Daoy (cell line): ENCODE results near the gene TMEM214. TPM values are rescaled to one million over a fixed set of nuclear protein-coding genes. Genes with fewer than 3 reads are reported as not detected.

Experiments
- DNase-seq: peaks from one replicate; pipeline ENCODE4 v3.0.0-alpha.2; 2015; ENCODE audit warnings: low read depth
- total RNA-seq: library from RNA; depleted of rRNA; stranded (reverse); fragments of >200 nt; shearing (Covaris generic); gene quantifications from 2 replicates; pipeline ENCODE4 v1.2.3, GENCODE V29; 2014

Gene TMEM214
- total RNA-seq, 1 experiment from 2014 or later: 42.7 TPM

DNA sequence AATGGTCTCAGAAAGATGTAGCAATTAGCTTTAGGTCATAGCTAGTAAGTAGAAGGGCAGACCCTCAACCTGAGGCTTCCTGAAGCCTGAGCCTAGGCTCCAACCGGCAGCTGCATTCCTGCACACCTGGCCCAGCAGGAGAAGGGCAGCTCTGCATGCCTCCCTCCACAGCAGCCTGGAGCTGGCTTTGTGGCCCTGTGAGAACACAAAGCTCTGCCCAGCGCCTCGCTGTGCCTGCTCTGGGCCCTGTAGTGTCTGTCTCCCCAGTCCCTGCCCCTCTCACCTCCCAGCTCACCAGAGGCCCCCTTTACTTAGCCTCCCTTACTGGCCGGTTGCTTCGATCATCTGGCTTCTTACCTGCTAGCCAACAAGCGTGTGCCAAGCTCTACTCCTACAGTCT lies 6.7 kb downstream of the TMEM214 start:
- DNase-seq: no peak

DNA sequence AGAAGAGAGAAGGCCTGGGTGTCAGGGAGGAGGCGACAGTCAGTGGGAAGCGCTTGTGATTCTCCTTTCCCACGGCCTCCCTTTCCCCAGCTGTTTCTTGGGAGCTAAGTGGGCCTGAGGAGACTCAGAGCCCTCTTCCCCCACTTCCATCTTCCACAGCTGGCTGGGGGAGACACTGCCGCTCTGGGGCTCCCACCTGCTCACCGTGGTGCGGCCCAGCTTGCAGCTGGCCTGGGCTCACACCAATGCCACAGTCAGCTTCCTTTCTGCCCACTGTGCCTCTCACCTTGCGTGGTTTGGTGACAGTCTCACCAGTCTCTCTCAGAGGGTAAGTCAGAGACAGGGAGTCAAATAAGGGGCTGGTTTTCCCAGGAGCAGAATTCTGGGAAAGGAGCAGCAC lies 7.1 kb downstream of the TMEM214 start:
- no peak for DNase-seq

DNA sequence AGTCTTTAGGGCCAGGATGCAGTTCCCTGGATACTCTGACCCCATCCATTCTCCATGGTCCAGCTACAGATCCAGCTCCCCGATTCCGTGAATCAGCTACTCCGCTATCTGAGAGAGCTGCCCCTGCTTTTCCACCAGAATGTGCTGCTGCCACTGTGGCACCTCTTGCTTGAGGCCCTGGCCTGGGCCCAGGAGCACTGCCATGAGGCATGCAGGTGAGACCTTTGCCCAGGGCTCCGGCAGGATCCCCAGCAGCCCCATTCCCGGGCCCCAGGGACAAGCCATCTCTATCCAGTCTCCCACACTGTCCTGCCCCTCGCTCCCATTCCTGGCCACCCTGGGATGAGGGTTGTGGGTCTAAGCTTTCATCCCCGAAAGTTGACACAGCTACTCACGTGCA lies 7.5 kb downstream of the TMEM214 start:
- no peak for DNase-seq

DNA sequence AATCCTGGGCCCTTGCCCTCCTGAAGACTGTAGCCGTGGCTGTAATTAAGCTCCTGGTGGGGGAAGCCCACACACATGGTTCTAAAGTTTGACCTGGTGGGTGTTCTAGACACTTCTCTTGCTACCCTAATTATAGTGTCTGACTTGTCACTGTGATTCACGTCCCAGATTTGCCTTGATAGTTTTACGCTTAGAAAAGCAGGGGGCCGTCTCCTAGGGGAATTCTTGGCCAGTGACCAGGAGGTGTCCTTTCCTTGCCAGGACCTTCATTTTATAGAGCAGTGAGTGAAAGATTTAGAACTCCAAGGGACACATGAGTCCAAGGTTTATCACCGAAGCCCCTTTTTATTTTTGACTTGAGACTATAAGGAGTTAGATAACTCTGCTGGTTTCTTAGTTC lies 9.0 kb downstream of the TMEM214 start:
- peak; percentile 73 for DNase-seq

DNA sequence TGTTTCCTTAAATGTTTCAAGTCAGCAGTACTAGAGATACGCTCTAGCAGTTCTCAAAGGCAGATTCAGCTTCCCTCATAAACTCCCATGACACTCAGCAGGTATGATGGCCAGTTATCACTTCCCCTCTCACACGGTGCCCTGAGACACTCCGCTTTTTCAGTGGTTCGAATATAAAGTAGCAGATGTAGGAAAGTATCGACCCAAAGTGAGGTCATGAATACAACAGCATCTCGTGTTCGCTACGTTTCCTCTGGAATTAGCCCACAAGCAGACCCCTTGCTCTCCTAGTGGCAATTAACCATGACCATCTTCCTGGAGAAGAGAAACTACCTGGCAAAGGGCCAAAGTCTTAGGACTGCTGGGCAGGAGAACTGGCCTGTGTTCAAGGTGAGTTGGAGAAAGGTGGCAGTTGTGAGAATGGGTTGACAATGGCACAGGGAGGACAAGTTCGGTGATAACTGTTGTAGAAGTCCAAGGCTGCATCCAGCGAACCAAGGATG lies 9.4 kb downstream of the TMEM214 start:
- peak; percentile 39 for DNase-seq

DNA sequence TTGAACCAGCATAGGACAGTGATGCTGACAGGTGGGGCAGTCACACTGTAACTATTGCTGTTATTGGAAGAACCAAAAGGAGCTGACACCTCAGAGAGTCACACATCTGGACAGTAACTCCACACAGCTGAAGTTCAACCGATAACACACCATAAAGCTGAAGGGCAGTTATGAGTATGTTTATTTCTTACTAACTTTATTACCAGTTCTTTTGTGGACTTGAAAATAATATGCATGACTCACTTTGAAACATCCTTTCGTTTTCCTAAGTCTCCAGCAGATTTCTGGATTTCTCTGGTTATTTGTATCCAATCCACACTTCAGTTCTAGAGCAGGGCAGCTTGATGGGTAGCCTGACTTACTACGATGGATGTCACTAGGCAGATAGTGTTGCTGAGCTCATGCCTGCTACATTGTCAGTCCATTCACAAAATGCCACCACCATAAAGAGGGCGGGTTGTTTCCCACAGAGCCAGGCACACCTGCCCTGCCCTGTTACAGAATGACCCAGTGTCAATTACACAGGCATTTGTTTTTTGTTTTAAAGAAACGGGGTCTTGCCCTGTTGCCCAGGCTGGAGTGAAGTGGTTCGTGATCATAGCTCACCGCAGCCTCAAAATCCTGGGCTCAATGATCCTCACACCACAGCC lies 10.3 kb downstream of the TMEM214 start:
- no peak for DNase-seq

DNA sequence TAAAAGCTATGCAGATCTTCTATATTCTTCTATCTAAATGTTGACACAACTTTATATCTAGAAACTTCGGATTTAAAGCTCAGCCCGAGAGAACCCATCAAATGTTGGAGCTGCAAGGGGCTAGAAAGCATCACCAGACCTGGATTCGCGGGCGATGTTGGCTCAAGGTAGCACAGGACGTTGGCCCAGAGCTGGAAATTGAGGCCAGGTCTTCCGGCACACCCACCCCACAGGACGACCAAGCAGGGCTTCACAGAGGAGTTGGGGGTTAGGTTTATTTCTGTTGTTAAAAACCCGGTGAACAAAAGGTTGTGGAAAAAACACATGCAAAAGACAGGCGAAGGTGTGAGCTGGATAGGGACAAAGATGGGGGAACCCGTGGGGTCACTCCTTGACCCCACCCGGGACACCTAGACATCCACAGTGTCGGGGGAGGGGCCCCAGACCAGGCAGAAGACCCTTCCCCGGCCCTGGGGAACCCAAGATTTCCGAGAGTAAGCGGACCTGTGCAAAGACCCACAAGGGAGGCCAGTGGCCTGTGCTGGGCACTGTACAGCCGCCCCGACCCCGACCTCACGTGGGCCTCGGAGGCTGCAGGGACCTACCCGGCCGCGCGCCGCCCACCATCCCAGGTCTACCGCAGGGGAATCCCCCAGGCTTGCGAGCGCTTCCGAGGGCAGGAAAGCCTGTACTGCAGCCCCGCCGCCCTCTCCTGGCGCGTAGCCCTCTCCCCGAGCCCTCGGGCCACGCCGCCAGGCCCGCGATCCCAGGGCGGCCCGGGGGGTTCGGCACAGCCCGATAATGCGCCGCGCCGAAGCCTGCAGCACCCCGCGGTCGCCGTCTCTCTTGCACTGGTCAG lies 16.9 kb downstream of the TMEM214 start:
- DNase-seq: peak; percentile 66

DNA sequence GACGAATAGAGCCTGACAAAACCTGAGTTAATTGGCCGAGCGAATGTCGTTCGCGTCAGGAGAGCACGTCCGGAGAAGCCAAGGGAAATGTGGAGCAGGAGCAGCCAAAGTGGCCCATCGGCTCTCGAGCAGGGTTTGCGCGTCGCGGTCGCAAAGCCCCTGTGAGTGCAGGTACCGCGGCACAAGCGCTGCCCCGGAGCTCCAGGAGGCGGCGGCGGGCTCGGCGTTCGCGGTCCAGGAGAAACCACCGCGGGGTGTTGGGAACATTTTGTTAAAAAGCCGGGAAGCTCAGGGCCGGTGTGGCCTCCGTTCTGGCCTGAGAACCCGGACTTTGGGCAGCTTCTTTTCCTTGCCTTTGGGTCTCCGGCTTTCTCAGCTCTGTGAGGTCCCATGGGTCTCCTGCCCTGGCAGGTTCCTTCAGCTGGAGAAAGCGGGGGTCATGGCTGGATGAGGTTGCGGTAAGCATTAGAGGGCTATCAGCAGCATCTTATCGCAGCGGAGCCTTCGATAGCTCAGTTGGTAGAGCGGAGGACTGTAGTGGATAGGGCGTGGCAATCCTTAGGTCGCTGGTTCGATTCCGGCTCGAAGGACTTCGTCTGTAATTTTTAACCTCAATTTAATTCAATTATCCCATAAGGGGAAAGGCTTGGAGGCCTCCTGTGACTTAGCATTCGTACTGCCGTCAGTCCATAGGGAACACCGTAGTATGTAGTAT lies 17.7 kb downstream of the TMEM214 start:
- DNase-seq: peak; percentile 93

DNA sequence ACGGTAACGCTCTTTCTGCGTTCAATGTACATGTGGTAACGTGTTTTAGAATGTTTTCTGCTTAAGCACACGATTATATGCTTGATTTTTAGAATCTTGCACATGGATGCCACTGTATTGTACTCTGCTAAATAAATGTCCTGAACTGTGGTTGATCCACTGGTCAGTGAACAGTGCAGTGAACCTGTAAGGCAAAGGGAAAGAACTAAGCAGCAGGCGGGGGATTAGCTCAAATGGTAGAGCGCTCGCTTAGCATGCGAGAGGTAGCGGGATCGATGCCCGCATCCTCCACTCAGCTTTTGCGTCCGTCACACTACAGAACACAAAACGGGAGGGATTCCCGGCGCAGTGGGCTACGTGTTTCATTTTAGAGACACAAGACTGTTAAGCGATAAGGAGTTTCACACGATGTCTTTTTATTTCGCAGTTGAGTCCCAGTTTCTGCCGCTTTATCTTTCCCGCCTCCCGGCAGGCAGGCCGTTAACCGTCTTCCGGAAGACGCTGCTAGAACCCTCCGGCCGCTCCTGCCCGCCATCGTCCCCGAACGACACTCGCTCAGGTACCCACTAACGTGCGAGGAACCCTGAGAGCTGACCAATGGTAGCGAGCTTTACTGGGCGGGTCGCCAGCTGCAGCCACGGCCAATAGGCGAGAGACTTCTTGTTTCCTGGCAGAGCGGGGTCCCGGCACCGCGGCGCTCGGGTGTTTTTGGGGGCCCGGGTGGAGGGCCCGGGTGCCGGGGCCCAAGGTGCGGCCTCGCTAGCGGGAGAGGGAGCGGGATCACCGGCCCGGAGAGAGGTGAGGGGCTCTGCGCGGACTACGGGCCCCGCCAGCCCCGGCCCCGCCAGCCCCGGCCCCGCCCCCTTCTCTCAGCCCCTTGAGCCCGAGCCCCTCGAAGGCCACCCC lies 18.5 kb downstream of the TMEM214 start, which contains the start of gene AGBL5:
Gene AGBL5, plus strand, starts transcription at position 673 of the 906 bp plus-strand sequence. CDS start 1,291 bp downstream, outside the sequence.
- peak; percentile 96 for DNase-seq

DNA sequence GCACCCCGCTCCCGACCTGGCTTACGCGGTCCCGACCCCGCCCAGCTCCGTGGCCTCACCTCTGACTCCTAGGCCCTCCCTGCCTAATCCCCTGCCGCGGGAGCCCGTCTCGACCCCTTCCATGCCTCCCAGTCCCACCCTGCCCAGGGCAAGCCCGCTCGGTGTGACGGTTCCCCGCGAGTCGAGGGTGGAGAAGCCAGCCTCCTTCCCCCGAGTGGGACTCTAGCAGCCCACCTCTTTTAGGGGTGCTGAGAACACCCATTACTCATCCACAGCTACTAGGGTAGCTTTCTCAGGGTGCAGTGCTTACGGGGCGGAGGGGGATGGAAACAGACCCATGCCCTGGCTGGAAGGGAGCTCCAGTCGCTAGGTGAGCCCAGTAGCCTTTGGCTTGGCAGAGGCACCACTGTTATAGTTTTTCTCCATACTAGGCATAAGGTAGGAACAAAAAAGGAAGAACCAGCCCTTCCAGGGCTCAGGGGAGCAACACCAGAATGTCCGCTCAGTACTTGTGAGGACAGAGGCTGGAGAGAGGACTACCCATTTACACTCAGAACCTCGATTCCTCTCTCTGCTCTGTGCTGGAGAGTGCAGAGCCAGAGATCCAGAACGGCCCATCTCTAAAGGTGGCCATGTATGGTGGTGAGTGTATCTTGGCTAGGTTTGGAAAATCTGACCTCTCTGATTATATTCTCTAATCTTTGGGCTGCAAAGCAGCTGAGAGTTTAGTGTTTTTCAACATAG lies 19.3 kb downstream of the TMEM214 start:
- DNase-seq: no peak

DNA sequence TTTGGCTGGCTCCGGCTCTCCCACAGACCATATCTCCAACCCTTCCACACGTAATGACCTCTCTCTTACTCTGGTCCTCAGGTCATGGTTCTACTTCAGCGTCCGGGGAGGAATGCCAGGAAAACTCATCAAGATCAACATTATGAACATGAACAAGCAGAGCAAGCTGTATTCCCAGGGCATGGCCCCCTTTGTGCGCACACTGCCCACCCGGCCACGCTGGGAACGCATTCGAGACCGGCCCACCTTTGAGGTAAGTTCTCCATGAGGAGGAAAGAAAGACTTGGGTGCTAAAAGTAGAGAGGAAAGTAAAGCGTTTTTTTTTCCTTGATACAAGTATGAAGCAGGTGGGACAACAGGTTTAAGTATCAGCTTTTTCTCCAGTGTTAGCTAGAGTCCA lies 20.6 kb downstream of the TMEM214 start:
- no peak for DNase-seq

DNA sequence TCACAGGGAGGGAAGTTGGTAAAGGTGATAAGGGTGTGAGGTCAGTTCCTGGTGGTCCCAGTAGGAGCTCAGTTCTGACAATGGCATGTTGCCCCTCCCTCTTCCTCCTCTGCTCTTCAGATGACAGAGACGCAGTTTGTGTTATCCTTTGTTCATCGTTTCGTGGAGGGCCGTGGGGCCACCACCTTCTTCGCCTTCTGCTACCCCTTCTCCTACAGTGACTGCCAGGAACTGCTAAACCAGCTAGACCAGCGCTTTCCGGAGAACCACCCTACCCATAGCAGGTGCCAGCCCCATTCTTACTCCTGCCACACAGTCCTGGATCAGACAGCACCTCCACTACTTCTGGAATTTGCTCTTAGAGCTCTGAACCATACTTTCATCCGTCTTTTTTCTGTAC lies 21.0 kb downstream of the TMEM214 start:
- no peak for DNase-seq

DNA sequence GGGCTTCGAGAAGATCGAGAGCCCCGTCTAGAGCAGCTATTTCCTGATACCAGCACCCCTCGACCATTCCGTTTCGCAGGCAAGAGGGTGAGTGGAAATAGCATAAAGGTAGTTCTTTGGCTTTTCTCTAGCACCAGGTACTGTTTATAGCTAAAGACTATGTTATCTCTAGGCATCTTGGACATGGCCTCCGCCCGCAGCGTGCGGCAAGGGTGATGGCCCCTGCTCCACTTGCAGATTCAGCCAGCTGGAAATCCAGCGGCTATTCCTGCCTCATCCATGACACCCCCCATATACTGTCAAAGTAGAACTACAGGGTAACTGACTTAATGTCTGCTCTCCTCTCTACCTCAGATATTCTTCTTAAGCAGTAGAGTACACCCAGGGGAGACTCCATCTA lies 22.0 kb downstream of the TMEM214 start:
- no peak for DNase-seq

DNA sequence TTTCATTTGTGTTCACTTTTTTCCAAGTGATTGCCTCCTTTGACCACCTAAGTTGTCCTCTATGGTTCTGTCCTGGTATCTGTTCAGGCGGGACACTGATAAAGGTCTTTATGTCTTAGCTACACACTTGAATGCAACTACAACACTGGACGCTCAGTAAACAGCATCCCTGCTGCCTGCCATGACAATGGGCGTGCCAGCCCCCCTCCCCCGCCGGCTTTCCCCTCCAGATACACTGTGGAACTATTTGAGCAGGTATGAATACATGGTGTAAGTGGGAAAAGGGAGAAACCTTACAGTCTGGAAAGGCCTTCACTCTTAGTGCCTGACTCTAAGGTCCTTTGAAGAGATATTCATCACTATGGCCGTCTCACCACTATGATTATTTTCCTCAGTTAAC lies 24.4 kb downstream of the TMEM214 start:
- no peak for DNase-seq

DNA sequence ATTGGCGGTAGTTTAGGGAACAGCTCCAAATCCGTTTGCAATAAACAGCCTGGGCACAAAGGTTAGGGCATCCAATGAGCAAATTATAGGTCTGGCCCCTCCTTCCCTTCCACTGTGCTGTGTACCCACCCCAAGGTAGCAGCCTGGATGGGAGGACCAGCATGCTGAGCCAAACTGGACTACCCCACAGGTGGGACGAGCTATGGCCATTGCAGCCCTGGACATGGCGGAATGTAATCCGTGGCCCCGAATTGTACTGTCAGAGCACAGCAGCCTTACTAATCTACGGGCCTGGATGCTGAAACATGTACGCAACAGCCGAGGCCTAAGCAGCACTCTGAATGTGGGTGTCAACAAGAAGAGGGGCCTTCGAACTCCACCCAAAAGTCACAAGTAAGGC lies 25.4 kb downstream of the TMEM214 start:
- no peak for DNase-seq

DNA sequence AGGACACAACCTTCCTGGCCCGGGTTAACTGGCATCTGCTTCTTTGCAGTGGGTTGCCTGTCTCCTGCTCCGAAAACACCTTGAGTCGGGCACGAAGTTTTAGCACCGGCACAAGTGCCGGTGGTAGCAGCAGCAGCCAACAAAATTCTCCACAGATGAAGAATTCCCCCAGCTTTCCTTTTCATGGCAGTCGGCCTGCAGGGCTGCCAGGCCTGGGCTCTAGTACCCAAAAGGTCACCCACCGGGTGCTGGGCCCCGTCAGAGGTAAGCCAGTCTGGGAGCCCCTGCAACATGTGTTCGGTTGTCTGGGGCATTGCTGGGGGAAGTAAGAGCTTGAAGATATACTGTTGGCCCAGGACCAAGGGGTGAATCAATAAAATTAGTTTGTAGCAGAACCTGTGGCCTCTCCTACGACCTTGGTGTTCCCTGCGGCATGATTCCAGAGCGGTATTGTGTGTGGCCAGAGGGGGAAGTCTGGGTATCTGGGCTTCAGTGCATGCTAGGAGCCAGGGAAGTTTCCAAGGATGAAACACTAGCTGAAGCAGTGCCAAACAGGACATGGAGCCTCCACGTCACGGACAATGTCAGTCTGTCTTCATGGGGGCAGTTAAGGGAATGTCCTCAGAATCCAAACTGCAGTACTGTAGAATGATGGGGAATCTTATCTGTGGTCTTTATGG lies 26.5 kb downstream of the TMEM214 start:
- no peak for DNase-seq

DNA sequence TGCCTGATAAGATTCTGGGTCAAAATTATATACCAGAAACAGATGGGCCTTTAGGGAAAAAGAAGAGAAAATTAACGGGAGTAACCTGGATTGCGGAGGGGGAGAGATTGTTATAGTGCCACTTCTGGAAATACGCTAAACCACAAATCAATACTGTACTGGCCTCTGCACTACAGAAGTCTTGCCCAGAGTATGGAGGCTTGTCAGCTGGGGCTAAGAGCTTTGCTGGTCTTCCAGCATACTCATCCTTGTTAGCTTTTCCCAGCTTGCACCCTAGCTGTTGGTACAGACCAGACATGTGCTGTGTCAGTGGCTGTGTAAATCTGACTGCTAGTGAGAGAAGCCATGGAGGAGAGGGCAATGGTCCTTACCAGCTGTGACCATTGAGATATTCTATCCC lies 27.6 kb downstream of the TMEM214 start:
- DNase-seq: no peak

DNA sequence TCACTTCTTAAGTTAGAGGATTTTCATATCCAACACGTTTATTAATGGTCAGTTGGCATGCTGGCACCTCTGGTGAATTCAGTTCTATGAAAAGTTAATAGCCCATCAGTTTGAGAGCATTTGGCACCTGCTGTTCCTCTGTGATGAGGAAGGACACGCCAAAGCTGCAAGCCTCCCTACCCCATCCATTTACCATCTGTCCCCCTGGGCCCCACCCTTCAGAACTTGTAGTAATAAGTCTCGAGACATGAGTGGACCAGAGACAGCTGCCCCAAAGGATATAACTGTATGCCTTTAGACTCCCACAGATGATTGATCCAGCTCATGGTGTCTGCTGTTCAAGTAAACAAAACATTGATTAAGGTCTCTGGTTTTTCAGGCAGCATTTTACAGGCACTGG lies 32.4 kb downstream of the TMEM214 start:
- no peak for DNase-seq

DNA sequence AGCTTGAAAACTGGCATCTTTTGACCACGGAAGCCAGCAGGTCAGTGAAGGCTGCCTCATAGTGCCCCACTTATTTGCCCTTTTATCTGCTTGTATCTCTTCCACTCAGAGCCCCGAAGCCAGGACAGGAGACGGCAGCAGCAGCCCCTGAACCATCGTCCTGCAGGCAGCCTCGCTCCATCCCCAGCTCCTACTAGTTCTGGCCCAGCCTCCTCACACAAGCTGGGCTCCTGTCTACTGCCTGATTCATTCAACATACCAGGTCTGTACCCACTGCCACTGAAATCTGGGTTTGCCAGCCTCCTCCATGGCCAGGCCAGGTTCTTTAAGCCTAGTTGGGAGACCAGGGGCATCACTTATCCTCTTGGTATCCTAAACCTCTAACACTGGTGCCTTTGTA lies 34.6 kb downstream of the TMEM214 start:
- DNase-seq: no peak

DNA sequence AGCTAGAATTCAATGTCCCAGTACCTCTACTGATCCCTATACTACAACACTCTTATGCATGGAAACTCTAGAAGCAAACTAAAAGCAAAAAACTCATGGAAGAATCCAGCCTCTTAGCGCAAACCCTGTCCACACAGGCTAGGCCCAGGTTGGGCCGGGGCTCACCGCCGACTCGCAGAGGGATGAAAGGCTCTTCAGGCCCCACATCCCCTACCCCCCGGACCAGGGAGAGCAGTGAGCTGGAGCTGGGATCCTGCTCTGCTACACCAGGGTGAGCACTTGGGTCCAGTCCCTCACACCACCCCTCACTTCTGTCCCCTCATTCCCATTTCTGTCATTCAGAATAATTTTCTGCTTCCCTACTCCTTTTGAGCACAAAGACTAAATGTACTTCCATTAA lies 36.7 kb downstream of the TMEM214 start:
- DNase-seq: no peak
